Measurements from ENCODE around the gene PPP1R26.

DNA sequence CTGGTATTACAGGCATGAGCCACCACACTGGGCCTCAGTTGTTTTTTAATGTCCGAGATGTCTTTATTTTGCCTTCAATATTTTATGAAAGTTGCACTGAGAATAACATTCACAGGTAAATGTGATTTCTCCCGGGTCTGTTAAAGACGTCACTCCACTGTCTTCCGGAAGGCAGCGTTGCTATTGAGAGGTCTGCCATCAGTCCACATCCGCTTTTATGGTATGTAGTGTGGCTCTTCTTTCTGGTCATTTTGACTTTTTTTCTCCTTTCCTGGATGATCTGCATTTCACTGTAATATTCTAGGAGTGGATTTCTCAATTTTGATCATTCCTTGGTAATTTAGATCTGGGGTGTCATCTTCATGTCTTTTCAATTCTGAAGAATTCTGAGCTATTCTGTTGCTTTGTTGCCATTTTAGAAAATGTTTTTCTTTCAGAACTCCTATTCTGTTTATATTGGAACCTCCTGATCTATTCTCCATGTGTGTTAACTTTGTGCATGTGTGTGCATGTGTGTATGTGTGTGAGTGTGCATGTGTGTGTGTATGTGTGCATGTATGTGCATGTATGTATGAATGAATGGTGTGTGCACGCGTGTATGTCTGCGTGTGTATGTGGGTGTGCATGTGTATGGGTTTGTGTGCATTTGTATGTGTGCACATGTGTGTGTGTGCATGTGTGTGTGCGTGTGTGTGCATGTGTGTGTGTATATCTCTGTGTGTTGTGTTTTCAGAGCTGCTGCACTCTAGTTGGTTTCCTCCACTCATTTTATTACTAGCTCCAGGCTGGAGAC lies 39.8 kb downstream of the PPP1R26 start:
- TF ChIP-seq, protein P1, sequence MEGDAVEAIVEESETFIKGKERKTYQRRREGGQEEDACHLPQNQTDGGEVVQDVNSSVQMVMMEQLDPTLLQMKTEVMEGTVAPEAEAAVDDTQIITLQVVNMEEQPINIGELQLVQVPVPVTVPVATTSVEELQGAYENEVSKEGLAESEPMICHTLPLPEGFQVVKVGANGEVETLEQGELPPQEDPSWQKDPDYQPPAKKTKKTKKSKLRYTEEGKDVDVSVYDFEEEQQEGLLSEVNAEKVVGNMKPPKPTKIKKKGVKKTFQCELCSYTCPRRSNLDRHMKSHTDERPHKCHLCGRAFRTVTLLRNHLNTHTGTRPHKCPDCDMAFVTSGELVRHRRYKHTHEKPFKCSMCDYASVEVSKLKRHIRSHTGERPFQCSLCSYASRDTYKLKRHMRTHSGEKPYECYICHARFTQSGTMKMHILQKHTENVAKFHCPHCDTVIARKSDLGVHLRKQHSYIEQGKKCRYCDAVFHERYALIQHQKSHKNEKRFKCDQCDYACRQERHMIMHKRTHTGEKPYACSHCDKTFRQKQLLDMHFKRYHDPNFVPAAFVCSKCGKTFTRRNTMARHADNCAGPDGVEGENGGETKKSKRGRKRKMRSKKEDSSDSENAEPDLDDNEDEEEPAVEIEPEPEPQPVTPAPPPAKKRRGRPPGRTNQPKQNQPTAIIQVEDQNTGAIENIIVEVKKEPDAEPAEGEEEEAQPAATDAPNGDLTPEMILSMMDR (IDR thresholded peaks at IDR 0.05 in 2 of 3, conservative IDR thresholded peaks at IDR 0.05 in 1 of 3; ENCODE audit: borderline replicate concordance in 1 of 3, insufficient read depth in 1 of 3, low read depth in 2 of 3, low read length in 2 of 3): no peak
- TF ChIP-seq CBX3 (IDR thresholded peaks at IDR 0.05; ENCODE audit: low read depth) (no peak), ZNF274 (IDR thresholded peaks at IDR 0.05; ENCODE audit: low read depth, low read length) (no peak), EZH2 (IDR thresholded peaks at IDR 0.05) (no peak), POLR2A (IDR thresholded peaks at IDR 0.05; ENCODE audit: borderline replicate concordance, extremely low read depth, insufficient read depth, insufficient read length) (no peak), POLR2AphosphoS5 (IDR thresholded peaks at IDR 0.05; ENCODE audit: low read depth, low read length) (no peak), YY1 (IDR thresholded peaks at IDR 0.05; ENCODE audit: extremely low read depth, insufficient replicate concordance, low read depth, low read length) (no peak)
- TF ChIP-seq, protein P2, sequence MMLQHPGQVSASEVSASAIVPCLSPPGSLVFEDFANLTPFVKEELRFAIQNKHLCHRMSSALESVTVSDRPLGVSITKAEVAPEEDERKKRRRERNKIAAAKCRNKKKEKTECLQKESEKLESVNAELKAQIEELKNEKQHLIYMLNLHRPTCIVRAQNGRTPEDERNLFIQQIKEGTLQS (IDR thresholded peaks at IDR 0.05): no peak

Data from HCT116 (cell line).